RWPE2 (cell line): ENCODE results near the gene DST.

ENCODE experiments used
- ATAC-seq: fragments of 200-7000 bp; cut with Tn5 transposase; 3 replicates; pipeline ENCODE4 v1.9.1; 2021; ENCODE audit warnings: low read depth
- DNase-seq: peaks from one replicate; pipeline ENCODE4 v3.0.0-alpha.2; 2020; ENCODE audit warnings: low spot score
- H3K27ac ChIP-seq: fragments of 450-650 bp; 2 replicates; pipeline ENCODE4 v1.5.1; 2017; ENCODE audit warnings: mild to moderate bottlenecking; ENCODE audit not compliant: poor library complexity, severe bottlenecking
- H3K27me3 ChIP-seq: fragments of 250-450 bp; sonication (Bioruptor Pico); 2 replicates; pipeline ENCODE4 v1.5.1; 2021; ENCODE audit warnings: mild to moderate bottlenecking, moderate library complexity; ENCODE audit not compliant: insufficient read depth, poor library complexity, severe bottlenecking
- H3K36me3 ChIP-seq: fragments of 250-450 bp; sonication (Bioruptor Pico); 2 replicates; pipeline ENCODE4 v1.5.1; 2020; ENCODE audit warnings: low read depth, mild to moderate bottlenecking, moderate library complexity
- H3K4me1 ChIP-seq: fragments of 250-450 bp; sonication (Bioruptor Pico); 2 replicates; pipeline ENCODE4 v1.5.1; 2021; ENCODE audit warnings: mild to moderate bottlenecking, moderate library complexity; ENCODE audit not compliant: insufficient read depth, poor library complexity, severe bottlenecking
- H3K4me3 ChIP-seq: fragments of 250-450 bp; sonication (Bioruptor Pico); 2 replicates; pipeline ENCODE4 v1.5.1; 2021; ENCODE audit warnings: mild to moderate bottlenecking, moderate library complexity; ENCODE audit not compliant: severe bottlenecking
- H3K9me3 ChIP-seq: fragments of 250-450 bp; sonication (Bioruptor Pico); 2 replicates; pipeline ENCODE4 v1.5.1; 2021; ENCODE audit warnings: mild to moderate bottlenecking, moderate library complexity; ENCODE audit not compliant: severe bottlenecking
- TF ChIP-seq, protein P1 (sequence below): fragments of 450-650 bp; IDR thresholded peaks from one replicate; pipeline ENCODE4 v1.5.1; 2017; ENCODE audit warnings: mild to moderate bottlenecking, moderate library complexity; ENCODE audit not compliant: poor library complexity, severe bottlenecking

DST gene

GRCh38 chr6:56601390-56601789 lies 41.3 kb downstream of the DST start:
- Histone ChIP-seq H3K4me3 (no peak overlapping the region), H3K27ac (no peak overlapping the region), H3K27me3 (no peaks in the 10 kb centered on the region), H3K4me1 (no peaks in the 10 kb centered on the region), H3K36me3 (peaks cover 70% of the 10 kb centered on the region), H3K9me3 (no peaks in the 10 kb centered on the region)
- DNase-seq, result no peak
- ATAC-seq, result no peak
- TF ChIP-seq, protein P1, sequence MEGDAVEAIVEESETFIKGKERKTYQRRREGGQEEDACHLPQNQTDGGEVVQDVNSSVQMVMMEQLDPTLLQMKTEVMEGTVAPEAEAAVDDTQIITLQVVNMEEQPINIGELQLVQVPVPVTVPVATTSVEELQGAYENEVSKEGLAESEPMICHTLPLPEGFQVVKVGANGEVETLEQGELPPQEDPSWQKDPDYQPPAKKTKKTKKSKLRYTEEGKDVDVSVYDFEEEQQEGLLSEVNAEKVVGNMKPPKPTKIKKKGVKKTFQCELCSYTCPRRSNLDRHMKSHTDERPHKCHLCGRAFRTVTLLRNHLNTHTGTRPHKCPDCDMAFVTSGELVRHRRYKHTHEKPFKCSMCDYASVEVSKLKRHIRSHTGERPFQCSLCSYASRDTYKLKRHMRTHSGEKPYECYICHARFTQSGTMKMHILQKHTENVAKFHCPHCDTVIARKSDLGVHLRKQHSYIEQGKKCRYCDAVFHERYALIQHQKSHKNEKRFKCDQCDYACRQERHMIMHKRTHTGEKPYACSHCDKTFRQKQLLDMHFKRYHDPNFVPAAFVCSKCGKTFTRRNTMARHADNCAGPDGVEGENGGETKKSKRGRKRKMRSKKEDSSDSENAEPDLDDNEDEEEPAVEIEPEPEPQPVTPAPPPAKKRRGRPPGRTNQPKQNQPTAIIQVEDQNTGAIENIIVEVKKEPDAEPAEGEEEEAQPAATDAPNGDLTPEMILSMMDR, result no peak

GRCh38 chr6:56595490-56596122 lies 47.1 kb downstream of the DST start:
- no peaks in the 10 kb centered on the region for H3K9me3 ChIP-seq
- no peaks in the 10 kb centered on the region for H3K4me1 ChIP-seq
- H3K27ac ChIP-seq, result no peak overlapping the region
- ATAC-seq (peak; percentile 71), DNase-seq (no peak)
- H3K27me3 ChIP-seq, result no peaks in the 10 kb centered on the region
- no peak overlapping the region for H3K4me3 ChIP-seq
- H3K36me3 ChIP-seq, result peaks cover 83% of the 10 kb centered on the region
- TF ChIP-seq, protein P1, result peak; percentile 80

DNA sequence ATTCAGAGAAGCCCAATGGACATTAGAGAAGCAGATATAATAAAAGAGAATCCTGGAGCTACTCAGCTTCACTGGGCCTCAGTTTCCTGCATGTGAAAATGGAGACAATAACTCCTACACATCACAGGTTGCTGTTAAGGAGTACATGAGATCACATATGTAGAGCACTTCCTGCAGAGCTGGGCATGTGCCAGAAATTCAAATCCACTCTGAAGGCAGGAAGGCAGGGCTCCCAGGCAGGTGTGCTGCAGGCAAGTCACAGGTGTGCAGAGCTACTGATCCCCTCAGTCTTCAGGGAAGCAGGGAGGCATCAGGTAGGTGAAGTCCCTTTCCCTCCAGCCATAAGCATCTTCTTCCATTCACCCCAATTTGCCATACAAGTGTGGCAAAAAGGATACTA lies 48.0 kb downstream of the DST start:
- no peaks in the 10 kb centered on the region for H3K9me3 ChIP-seq
- peaks cover 83% of the 10 kb centered on the region for H3K36me3 ChIP-seq
- TF ChIP-seq, protein P1, result no peak
- no peaks in the 10 kb centered on the region for H3K4me1 ChIP-seq
- H3K4me3 ChIP-seq, result no peak overlapping the region
- no peak for ATAC-seq
- no peaks in the 10 kb centered on the region for H3K27me3 ChIP-seq
- no peak for DNase-seq
- H3K27ac ChIP-seq, result no peak overlapping the region

DNA sequence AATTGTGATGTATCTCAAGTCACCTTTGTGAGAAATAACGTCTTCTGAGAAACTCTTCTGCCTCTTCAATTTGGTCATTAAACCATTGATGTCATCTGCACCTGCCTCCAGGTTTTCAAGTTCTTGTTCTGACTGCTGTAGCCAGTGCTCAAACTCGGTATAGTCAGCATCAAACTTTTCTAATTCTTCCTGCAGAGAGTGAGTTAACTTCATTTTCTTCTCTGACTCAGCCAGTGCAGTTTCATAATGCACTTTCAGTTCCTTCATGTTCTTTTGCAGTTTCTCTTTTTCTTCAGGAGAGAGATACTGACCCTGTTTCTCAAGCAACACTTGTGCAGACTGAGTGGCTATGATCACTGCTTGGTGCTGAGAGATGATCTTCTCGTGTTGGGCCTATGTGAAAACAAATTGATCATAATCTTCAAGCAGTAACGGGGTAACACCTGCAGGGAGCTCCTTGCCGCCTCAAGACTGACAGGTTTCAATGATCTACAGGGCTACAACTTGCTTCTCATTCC lies 48.8 kb downstream of the DST start:
- Histone ChIP-seq H3K36me3 (peaks cover 81% of the 10 kb centered on the region), H3K4me3 (no peak overlapping the region), H3K4me1 (no peaks in the 10 kb centered on the region), H3K27me3 (no peaks in the 10 kb centered on the region), H3K27ac (no peak overlapping the region), H3K9me3 (no peaks in the 10 kb centered on the region)
- DNase-seq (no peak), ATAC-seq (no peak)
- TF ChIP-seq, protein P1, result no peak

DNA sequence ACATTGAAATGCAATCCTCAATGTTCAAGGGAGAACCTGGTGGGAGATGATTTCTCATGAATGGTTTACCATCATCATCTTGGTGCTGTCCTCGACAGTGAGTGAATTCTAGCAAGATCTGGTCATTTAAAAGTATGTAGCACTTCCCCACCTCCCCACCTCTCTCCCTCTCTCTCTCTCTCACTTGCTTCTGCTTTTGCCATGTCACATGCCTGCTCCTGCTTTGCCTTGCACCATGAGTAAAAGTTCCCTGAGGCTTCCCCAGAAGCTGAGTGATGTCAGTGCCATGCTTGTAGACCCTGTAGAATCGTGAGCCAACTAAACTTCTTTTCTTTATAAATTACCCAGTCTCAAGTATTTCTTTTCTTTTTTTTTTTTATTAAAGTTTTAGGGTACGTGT lies 60.5 kb downstream of the DST start:
- ATAC-seq (no peak), DNase-seq (no peak)
- TF ChIP-seq, protein P1, result no peak
- Histone ChIP-seq H3K4me3 (no peak overlapping the region), H3K9me3 (no peaks in the 10 kb centered on the region), H3K36me3 (peaks cover 20% of the 10 kb centered on the region), H3K27ac (no peak overlapping the region), H3K27me3 (no peaks in the 10 kb centered on the region), H3K4me1 (no peaks in the 10 kb centered on the region)
